ENCODE data around the gene CIB2.

Gene CIB2

DNA sequence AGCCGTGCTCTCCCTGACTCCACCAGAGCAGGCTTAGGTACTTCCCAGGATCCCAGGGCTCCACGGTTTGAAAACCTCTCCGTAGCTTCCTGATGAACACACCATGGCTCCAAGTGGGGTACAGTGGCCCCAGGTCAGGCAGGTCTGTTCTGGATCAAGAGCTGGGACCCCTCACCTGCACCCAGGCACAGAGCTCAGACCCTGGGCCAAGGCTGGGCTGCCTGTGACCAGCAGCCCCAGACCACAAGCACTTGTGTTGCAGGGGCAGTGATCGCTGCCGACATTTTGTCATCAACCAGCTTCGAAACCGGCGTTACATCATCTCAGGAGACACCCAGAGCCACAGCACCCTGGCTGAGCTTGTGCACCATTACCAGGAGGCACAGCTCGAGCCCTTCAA is 33.6 kb downstream of the CIB2 start:
- no peak for TF ChIP-seq CTCF (IDR thresholded peaks at IDR 0.05; ENCODE audit: borderline replicate concordance, insufficient read depth, low read depth, low read length)
- no peak overlapping the region for H3K4me3 ChIP-seq (ENCODE audit: low read depth, low read length)

GRCh38 chr15:78093242-78094020 is 37.8 kb downstream of the CIB2 start:
- no peak for TF ChIP-seq CTCF (IDR thresholded peaks at IDR 0.05; ENCODE audit: borderline replicate concordance, insufficient read depth, low read depth, low read length)

DNA sequence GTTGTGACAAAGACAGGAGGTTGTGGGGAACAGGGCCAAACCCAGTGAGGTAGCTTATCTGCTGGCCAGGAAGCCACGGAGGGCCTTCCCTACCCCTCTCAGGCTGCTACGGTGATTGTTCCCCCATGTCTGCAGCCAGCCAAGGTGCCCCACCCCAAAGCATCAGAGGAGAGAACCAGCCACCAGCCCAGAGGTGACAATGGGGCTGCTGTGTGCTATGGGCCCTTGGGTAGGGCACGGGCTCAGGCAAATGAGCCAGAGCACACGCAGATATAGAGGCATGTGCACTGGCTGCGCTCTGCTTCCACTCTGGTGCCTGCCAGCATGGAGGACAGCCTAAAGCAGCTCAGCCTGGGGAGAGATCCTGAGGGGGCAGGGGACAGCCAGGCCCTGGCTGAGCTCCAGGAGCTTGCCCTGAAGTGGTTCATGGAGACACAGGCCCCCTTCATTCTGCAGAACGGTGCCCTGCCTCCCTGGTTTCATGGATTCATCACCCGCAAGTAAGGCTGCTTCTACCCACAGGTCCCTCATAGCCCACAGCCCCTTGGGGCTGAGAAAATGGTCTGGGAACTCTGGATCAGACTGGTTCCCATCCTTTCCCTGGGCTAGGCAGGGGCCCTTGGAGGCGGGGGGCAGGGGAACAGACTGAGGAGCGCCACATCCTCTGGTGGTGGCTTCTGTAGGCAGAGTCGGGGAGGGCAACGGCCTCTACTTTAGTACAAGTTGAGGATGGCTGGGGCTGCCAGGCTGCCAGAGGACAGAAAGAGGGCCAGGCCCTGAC is 38.8 kb downstream of the CIB2 start, which contains the start of gene SH2D7:
Gene SH2D7, plus strand, starts transcription at position 301 of the 781 bp plus-strand sequence. Its CDS starts 24 bp downstream, at position 325.
- no peak for TF ChIP-seq CTCF (IDR thresholded peaks at IDR 0.05; ENCODE audit: borderline replicate concordance, insufficient read depth, low read depth, low read length)

More at GRCh38 chr15:78093242-78094020, 37.8 kb downstream of the CIB2 start:
- no peak overlapping the region for H3K4me3 ChIP-seq (ENCODE audit: low read depth, low read length)

GRCh38 chr15:78090422-78091063 is 40.7 kb downstream of the CIB2 start:
- TF ChIP-seq CTCF (IDR thresholded peaks at IDR 0.05; ENCODE audit: borderline replicate concordance, insufficient read depth, low read depth, low read length): no peak
- no peak overlapping the region for H3K4me3 ChIP-seq (ENCODE audit: low read depth, low read length)

More for the DNA sequence above, 38.8 kb downstream of the CIB2 start, which contains the start of gene SH2D7:
- H3K4me3 ChIP-seq (ENCODE audit: low read depth, low read length): no peak within 1 kb of the TSS

- H3K4me3 ChIP-seq (ENCODE audit: low read depth, low read length): no peak overlapping the region
These were observed 42.5 kb downstream of the CIB2 start for GRCh38 chr15:78088773-78089080.

More at GRCh38 chr15:78088773-78089080, 42.5 kb downstream of the CIB2 start:
- no peak for TF ChIP-seq CTCF (IDR thresholded peaks at IDR 0.05; ENCODE audit: borderline replicate concordance, insufficient read depth, low read depth, low read length)
